Activated T-helper 2 cell treated with anti-CD3 and anti-CD28 coated beads, Interferon-gamma antibody, Interleukin-2, Interleukin-4, amounts not matched to agents 10 μg/mL and 5 μg/mL and 100 μg/mL, durations not matched to agents 14 hours and 24 hours and 36 hours (primary cell): ENCODE data around the gene TBX10. TPM values are rescaled to one million over a fixed set of nuclear protein-coding genes. Genes with fewer than 3 reads are reported as not detected.
"Not testable (repeated sequence)": the region's sequence is repeated elsewhere in the genome, so short reads cannot be mapped to it uniquely, and the experiment has no call there.

ENCODE experiments used
- DNase-seq: peaks from one replicate; pipeline ENCODE4 v3.0.0; 2021; ENCODE audit warnings: low spot score
- H3K27ac Mint-ChIP-seq: one replicate; pipeline ENCODE4 v1.8.0; 2021; ENCODE audit warnings: mixed read lengths
- H3K27me3 Mint-ChIP-seq: one replicate; pipeline ENCODE4 v1.8.0; 2021; ENCODE audit warnings: low read depth, mixed read lengths
- H3K36me3 Mint-ChIP-seq: one replicate; pipeline ENCODE4 v1.8.0; 2021; ENCODE audit warnings: low read depth, mixed read lengths
- H3K4me1 Mint-ChIP-seq: one replicate; pipeline ENCODE4 v1.8.0; 2021; ENCODE audit warnings: low read depth, mixed read lengths
- H3K4me3 Mint-ChIP-seq: one replicate; pipeline ENCODE4 v1.8.0; 2021; ENCODE audit warnings: low read depth, mild to moderate bottlenecking, moderate library complexity, mixed read lengths
- H3K9me3 Mint-ChIP-seq: one replicate; pipeline ENCODE4 v1.8.0; 2021; ENCODE audit warnings: mixed read lengths
- intact Hi-C: fragments of 100-400 bp; cut with micrococcal nuclease; formaldehyde crosslinking; loops from one replicate; pipeline ENCODE4 v1.15.1; 2023
- total RNA-seq: library from RNA; stranded (reverse); gene quantifications from 2 replicates; pipeline ENCODE4 v1.2.3, GENCODE V29; 2022

Gene TBX10
- total RNA-seq, 1 donor from 2014 or later: not detected

- Mint-ChIP-seq H3K27ac (no peak overlapping the region), H3K4me3 (no peak overlapping the region), H3K36me3 (peaks cover 36% of the 10 kb centered on the region), H3K27me3 (no peaks in the 10 kb centered on the region), H3K9me3 (no peaks in the 10 kb centered on the region), H3K4me1 (peaks cover 20% of the 10 kb centered on the region)
- no peak for DNase-seq
- intact Hi-C loops: loop anchor here (10.0 kb wide), 1 partner anchor 126 kb away; the partner anchor contains the start of gene AIP
Measured at GRCh38 chr11:67611165-67611564, 28.4 kb downstream of the TBX10 start.

DNA sequence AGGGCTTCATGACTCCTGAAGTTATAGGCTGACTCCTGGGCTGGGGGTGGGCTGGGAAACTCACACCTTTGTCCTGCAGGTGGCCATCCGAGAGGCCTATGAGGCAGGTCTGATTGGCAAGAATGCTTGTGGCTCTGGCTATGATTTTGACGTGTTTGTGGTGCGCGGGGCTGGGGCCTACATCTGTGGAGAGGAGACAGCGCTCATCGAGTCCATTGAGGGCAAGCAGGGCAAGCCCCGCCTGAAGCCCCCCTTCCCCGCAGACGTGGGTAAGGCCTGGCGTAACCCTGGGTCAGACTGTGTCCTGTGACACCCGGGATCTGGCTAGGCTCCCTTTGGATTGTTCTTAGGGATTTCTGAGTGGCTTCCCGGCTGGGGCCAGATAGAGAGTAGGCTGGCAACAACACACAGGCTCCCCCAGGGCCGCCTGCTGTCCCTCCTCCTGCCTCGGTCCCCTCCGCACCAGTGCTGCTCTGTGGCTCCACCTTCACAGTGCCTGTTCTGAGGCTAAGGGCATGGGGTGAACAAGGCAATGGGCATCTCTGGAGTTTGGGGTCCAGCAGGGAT lies 29.2 kb downstream of the TBX10 start:
- Mint-ChIP-seq H3K36me3 (peaks cover 36% of the 10 kb centered on the region), H3K4me1 (peaks cover 24% of the 10 kb centered on the region), H3K4me3 (no peak overlapping the region), H3K27me3 (no peaks in the 10 kb centered on the region), H3K27ac (no peak overlapping the region), H3K9me3 (no peaks in the 10 kb centered on the region)
- intact Hi-C loops: loop anchor here (10.0 kb wide), 1 partner anchor 126 kb away; the partner anchor contains the start of gene AIP
- DNase-seq: no peak

GRCh38 chr11:67609316-67609715 lies 30.2 kb downstream of the TBX10 start:
- peak overlapping the region; percentile 26 for H3K4me3 Mint-ChIP-seq

DNA sequence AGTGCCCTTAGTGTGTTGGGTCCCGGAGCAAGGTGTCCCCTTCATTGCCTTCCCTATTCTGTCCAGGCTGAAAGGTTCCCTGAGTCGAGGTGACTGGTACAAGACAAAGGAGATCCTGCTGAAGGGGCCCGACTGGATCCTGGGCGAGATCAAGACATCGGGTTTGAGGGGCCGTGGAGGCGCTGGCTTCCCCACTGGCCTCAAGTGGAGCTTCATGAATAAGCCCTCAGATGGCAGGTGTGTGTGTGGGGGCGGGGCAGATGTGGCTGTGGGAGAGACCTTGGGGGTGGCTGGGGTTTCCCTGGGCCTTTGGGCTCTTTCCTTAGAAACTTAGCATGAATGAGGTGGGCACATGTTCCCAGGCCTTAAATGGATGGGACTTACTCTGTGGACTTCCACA lies 31.1 kb downstream of the TBX10 start:
- H3K36me3 Mint-ChIP-seq: peaks cover 36% of the 10 kb centered on the region
- peaks cover 1% of the 10 kb centered on the region for H3K27me3 Mint-ChIP-seq
- intact Hi-C loops: loop anchor here (5.0 kb wide), 1 partner anchor 36 kb away; no protein-coding TSS in a partner anchor
- no peak for DNase-seq
- H3K27ac Mint-ChIP-seq: no peak overlapping the region
- peak overlapping the region; percentile 88 for H3K4me3 Mint-ChIP-seq
- peaks cover 12% of the 10 kb centered on the region for H3K4me1 Mint-ChIP-seq
- no peaks in the 10 kb centered on the region for H3K9me3 Mint-ChIP-seq

More at GRCh38 chr11:67609316-67609715, 30.2 kb downstream of the TBX10 start:
- Mint-ChIP-seq H3K36me3 (peaks cover 36% of the 10 kb centered on the region), H3K27me3 (no peaks in the 10 kb centered on the region), H3K4me1 (peaks cover 17% of the 10 kb centered on the region), H3K9me3 (no peaks in the 10 kb centered on the region), H3K27ac (no peak overlapping the region)
- intact Hi-C loops: loop anchor here (5.0 kb wide), 1 partner anchor 37 kb away; no protein-coding TSS in a partner anchor
- no peak for DNase-seq

DNA sequence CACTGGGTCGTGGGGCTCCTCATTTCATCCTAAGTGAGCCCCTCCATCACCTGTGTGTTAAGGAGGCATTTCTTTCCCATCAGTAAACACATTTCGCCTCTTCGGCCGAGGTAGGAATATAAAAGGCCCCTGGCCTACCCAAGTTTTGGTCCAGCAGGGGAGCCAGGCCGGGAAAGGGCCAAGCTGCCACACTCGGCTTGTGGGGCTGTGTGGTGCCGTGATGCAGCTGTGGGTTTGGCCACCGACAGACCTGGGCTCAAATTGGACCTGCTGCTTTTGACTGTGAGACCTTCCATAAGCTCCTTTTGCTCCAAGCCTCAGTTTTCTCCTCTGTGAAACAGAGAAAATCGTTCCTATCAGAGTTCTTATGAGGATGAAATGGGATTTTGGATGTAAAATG lies 32.1 kb downstream of the TBX10 start:
- H3K27ac Mint-ChIP-seq: peak overlapping the region; percentile 90
- H3K27me3 Mint-ChIP-seq: peaks cover 8% of the 10 kb centered on the region
- peaks cover 29% of the 10 kb centered on the region for H3K36me3 Mint-ChIP-seq
- intact Hi-C loops: loop anchor here (2.0 to 5.0 kb wide), 4 partner anchors 21 to 205 kb away; partner anchors contain the start of gene NUDT8
- H3K9me3 Mint-ChIP-seq: no peaks in the 10 kb centered on the region
- DNase-seq: no peak
- H3K4me1 Mint-ChIP-seq: peaks cover 10% of the 10 kb centered on the region
- peak overlapping the region; percentile 88 for H3K4me3 Mint-ChIP-seq

DNA sequence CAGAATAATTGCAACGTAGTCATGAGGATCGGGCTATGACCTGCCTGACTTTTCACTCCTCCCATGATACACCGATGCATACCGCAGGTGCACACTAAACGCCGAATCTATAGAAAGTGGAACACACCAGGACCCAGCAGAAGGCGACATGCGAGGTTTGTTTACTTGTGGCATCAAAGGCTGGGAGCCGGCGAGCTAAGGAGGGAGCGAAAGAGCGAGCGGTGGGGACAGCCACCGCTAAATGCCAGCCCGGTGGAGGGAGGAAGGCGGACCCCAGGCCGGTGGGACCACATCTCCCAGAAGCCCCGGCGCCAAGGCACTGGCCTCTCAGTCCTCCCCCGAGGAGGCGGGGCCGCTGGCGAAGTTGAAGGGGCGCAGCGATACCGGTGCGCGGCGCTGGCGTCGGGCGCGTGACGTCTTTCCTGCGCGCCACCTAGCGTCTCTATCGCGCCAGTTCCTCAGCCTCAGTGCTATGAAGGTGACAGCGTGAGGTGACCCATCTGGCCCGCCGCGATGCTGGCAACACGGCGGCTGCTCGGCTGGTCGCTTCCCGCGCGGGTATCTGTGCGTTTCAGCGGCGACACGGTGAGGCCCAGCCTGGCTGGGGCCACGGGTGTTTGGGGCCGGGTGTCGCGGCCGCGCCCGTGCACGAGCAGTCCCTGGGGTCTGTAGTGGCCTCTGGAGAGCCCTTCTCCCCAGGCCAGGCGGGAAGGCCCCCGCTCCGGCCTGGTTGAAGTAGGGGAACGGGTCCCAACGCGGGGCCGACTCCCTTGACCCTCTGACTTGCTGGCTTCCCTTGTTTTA lies 32.9 kb downstream of the TBX10 start, which contains the start of gene NDUFV1:
NDUFV1 (plus strand) TSS at position 445 of the 804 bp plus-strand sequence; CDS start at position 514, 69 bp downstream.
- intact Hi-C loops: loop anchor here (2.0 to 5.0 kb wide), 4 partner anchors 22 to 204 kb away; partner anchors contain the start of gene NUDT8
- peak within 1 kb of the TSS; percentile 88 for H3K4me3 Mint-ChIP-seq
- H3K27ac Mint-ChIP-seq: peak within 1 kb of the TSS; percentile 90
- peaks cover 9% of the 10 kb centered on the region for H3K27me3 Mint-ChIP-seq
- H3K36me3 Mint-ChIP-seq: peaks cover 23% of the 10 kb centered on the region
- peak; percentile 95 for DNase-seq
- peaks cover 10% of the 10 kb centered on the region for H3K4me1 Mint-ChIP-seq
- H3K9me3 Mint-ChIP-seq: no peaks in the 10 kb centered on the region

- Mint-ChIP-seq H3K4me1 (peaks cover 10% of the 10 kb centered on the region), H3K4me3 (peak overlapping the region; percentile 88), H3K9me3 (no peaks in the 10 kb centered on the region), H3K27me3 (peaks cover 10% of the 10 kb centered on the region), H3K36me3 (peaks cover 23% of the 10 kb centered on the region), H3K27ac (peak overlapping the region; percentile 87)
- DNase-seq: no peak
- intact Hi-C loops: loop anchor here (2.0 to 5.0 kb wide), 4 partner anchors 21 to 203 kb away; partner anchors contain the start of gene NUDT8
Measured at GRCh38 chr11:67606093-67606491, 33.5 kb downstream of the TBX10 start.

DNA sequence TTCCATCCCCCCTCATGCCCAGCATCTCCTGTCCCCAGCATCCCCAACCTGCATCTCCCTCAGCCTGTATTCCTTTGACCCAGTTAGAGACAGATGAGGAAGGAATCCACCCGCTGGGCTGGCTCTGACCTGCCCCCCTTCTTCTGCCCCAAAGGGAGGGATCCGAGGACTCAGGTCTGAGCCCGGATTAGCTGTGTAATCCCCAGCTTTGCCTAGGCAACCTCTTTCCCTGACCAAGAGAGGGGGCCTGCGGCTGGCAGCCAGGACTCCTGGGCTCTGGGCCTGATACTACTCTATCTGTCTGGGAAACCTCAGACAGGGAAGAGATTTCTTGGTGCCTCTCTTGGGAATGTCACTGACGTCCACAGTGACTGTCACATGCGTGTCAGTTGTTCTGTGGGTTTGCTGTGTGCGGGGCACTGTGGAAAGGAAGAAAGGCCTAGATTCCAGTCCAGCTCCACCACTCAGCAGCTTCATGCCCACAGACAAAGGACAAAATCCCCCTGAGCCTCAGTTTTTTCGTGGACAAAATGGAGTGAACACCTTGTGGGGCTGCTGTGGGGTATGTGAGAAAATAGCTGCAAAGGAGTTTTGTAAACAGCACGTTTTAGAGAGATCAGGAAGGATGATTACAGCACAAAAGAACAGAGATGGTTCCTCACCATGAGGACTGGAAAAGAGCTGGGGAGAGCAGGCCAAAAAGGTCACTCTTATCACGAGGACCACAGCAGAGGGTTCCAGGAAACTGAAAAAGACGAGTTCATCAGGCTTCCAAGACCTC lies 34.1 kb downstream of the TBX10 start:
- Mint-ChIP-seq H3K4me3 (peak overlapping the region; percentile 70), H3K27ac (peak overlapping the region; percentile 65), H3K36me3 (peaks cover 17% of the 10 kb centered on the region), H3K27me3 (peaks cover 15% of the 10 kb centered on the region), H3K4me1 (peaks cover 13% of the 10 kb centered on the region), H3K9me3 (no peaks in the 10 kb centered on the region)
- no peak for DNase-seq
- intact Hi-C loops: loop anchor here (2.0 to 5.0 kb wide), 4 partner anchors 21 to 203 kb away; partner anchors contain the start of gene NUDT8

- Mint-ChIP-seq H3K27me3 (peaks cover 21% of the 10 kb centered on the region), H3K9me3 (no peaks in the 10 kb centered on the region), H3K36me3 (peaks cover 12% of the 10 kb centered on the region), H3K27ac (no peak overlapping the region), H3K4me1 (peaks cover 16% of the 10 kb centered on the region), H3K4me3 (peak overlapping the region; percentile 6)
- no peak for DNase-seq
- intact Hi-C loops: loop anchor here (5.0 kb wide), 1 partner anchor 33 kb away; no protein-coding TSS in a partner anchor
Measured at GRCh38 chr11:67604815-67605214, 34.7 kb downstream of the TBX10 start.

DNA sequence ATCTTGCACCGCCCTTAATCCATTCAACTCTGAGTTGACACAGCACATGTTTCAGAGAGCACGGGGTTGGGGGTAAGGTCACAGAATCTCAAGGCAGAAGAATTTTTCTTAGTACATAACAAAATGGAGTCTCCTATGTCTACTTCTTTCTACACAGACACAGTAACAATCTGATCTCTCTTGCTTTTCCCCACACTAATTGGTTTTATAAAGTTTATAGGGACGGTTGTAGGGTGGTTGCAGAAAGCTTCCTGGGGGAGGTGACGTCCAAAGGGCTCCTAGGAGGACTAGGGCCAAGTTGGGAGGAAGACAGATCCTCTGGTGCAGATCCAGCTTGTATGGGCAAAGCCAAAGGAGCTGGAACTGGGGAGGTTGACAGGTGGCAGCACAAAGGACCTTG lies 35.4 kb downstream of the TBX10 start:
- H3K4me1 Mint-ChIP-seq: peaks cover 16% of the 10 kb centered on the region
- H3K36me3 Mint-ChIP-seq, H3K9me3 Mint-ChIP-seq, intact Hi-C loops, DNase-seq: not testable (repeated sequence)
- H3K4me3 Mint-ChIP-seq: peak overlapping the region; percentile 6
- peak overlapping the region; percentile 2 for H3K27ac Mint-ChIP-seq
- peaks cover 25% of the 10 kb centered on the region for H3K27me3 Mint-ChIP-seq

DNA sequence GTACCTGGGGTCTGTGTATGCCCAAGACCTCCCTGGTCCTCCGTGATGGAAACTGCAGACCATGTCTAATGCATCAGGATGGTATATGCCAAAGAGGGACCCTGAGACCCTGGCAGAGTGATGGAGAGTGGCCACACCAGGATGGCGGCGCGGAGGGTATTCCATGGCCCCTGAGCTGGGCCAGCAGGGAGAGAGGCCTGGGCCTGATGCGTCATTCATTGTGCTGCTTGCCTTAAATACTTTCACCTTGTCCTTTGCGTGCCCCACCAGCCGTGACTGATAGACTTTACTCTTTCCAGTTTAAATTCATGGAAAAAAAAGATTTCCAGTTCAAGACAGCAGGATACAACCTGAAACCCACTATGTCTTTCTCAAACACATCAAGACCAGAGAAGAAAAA lies 38.5 kb downstream of the TBX10 start:
- H3K4me1 Mint-ChIP-seq: peaks cover 12% of the 10 kb centered on the region
- no peak overlapping the region for H3K27ac Mint-ChIP-seq
- peaks cover 3% of the 10 kb centered on the region for H3K9me3 Mint-ChIP-seq
- H3K27me3 Mint-ChIP-seq: peaks cover 32% of the 10 kb centered on the region
- no peak overlapping the region for H3K4me3 Mint-ChIP-seq
- no peaks in the 10 kb centered on the region for H3K36me3 Mint-ChIP-seq
- intact Hi-C loops: no loop called here
- DNase-seq: no peak

- no peak overlapping the region for H3K4me3 Mint-ChIP-seq
- H3K27me3 Mint-ChIP-seq: peaks cover 32% of the 10 kb centered on the region
- H3K36me3 Mint-ChIP-seq: no peaks in the 10 kb centered on the region
- H3K4me1 Mint-ChIP-seq: peaks cover 8% of the 10 kb centered on the region
- intact Hi-C loops: no loop called here
- H3K9me3 Mint-ChIP-seq: peaks cover 3% of the 10 kb centered on the region
- DNase-seq: no peak
- H3K27ac Mint-ChIP-seq: no peak overlapping the region
Measured at GRCh38 chr11:67600324-67601029, 39.1 kb downstream of the TBX10 start.
